ENCODE results near the gene CEPT1.

CEPT1 gene

GRCh38 chr1:111192658-111193519, 52.9 kb downstream of the CEPT1 start:
- H3K27me3 ChIP-seq (ENCODE audit: insufficient read depth, poor library complexity, severe bottlenecking) = no peaks in the 10 kb centered on the region
- peaks cover 25% of the 10 kb centered on the region for H3K36me3 ChIP-seq (ENCODE audit: low read depth)
- TF ChIP-seq CTCF (IDR thresholded peaks at IDR 0.05; ENCODE audit: poor library complexity, severe bottlenecking) = no peak
- H3K27ac ChIP-seq (ENCODE audit: poor library complexity, severe bottlenecking) = no peak overlapping the region
- no peaks in the 10 kb centered on the region for H3K4me1 ChIP-seq (ENCODE audit: insufficient read depth, poor library complexity, severe bottlenecking)
- ATAC-seq (ENCODE audit: low read depth) (no peak), DNase-seq (ENCODE audit: low spot score) (no peak)
- H3K9me3 ChIP-seq (ENCODE audit: severe bottlenecking) = no peaks in the 10 kb centered on the region
- H3K4me3 ChIP-seq (ENCODE audit: severe bottlenecking) = no peak overlapping the region

GRCh38 chr1:111193712-111194480, 53.9 kb downstream of the CEPT1 start:
- no peak for DNase-seq (ENCODE audit: low spot score)
- no peak overlapping the region for H3K27ac ChIP-seq (ENCODE audit: poor library complexity, severe bottlenecking)
- H3K4me3 ChIP-seq (ENCODE audit: severe bottlenecking) = no peak overlapping the region
- no peak for TF ChIP-seq CTCF (IDR thresholded peaks at IDR 0.05; ENCODE audit: poor library complexity, severe bottlenecking)
- no peaks in the 10 kb centered on the region for H3K9me3 ChIP-seq (ENCODE audit: severe bottlenecking)
- H3K36me3 ChIP-seq (ENCODE audit: low read depth) = peaks cover 18% of the 10 kb centered on the region
- no peaks in the 10 kb centered on the region for H3K27me3 ChIP-seq (ENCODE audit: insufficient read depth, poor library complexity, severe bottlenecking)
- no peak for ATAC-seq (ENCODE audit: low read depth)
- H3K4me1 ChIP-seq (ENCODE audit: insufficient read depth, poor library complexity, severe bottlenecking) = no peaks in the 10 kb centered on the region

GRCh38 chr1:111195002-111195684, 55.1 kb downstream of the CEPT1 start:
- ATAC-seq (ENCODE audit: low read depth) (no peak), DNase-seq (ENCODE audit: low spot score) (no peak)
- no peaks in the 10 kb centered on the region for H3K4me1 ChIP-seq (ENCODE audit: insufficient read depth, poor library complexity, severe bottlenecking)
- H3K27ac ChIP-seq (ENCODE audit: poor library complexity, severe bottlenecking) = no peak overlapping the region
- H3K27me3 ChIP-seq (ENCODE audit: insufficient read depth, poor library complexity, severe bottlenecking) = no peaks in the 10 kb centered on the region
- no peak for TF ChIP-seq CTCF (IDR thresholded peaks at IDR 0.05; ENCODE audit: poor library complexity, severe bottlenecking)
- peaks cover 18% of the 10 kb centered on the region for H3K36me3 ChIP-seq (ENCODE audit: low read depth)
- no peaks in the 10 kb centered on the region for H3K9me3 ChIP-seq (ENCODE audit: severe bottlenecking)
- H3K4me3 ChIP-seq (ENCODE audit: severe bottlenecking) = no peak overlapping the region

GRCh38 chr1:111196213-111196612, 56.2 kb downstream of the CEPT1 start:
- DNase-seq (ENCODE audit: low spot score) (no peak), ATAC-seq (ENCODE audit: low read depth) (no peak)
- H3K27ac ChIP-seq (ENCODE audit: poor library complexity, severe bottlenecking) = no peak overlapping the region
- no peaks in the 10 kb centered on the region for H3K4me1 ChIP-seq (ENCODE audit: insufficient read depth, poor library complexity, severe bottlenecking)
- H3K4me3 ChIP-seq (ENCODE audit: severe bottlenecking) = no peak overlapping the region
- no peak for TF ChIP-seq CTCF (IDR thresholded peaks at IDR 0.05; ENCODE audit: poor library complexity, severe bottlenecking)
- H3K36me3 ChIP-seq (ENCODE audit: low read depth) = peaks cover 18% of the 10 kb centered on the region
- no peaks in the 10 kb centered on the region for H3K27me3 ChIP-seq (ENCODE audit: insufficient read depth, poor library complexity, severe bottlenecking)
- H3K9me3 ChIP-seq (ENCODE audit: severe bottlenecking) = no peaks in the 10 kb centered on the region

Measured in RWPE2 (cell line).